Stimulated activated CD4-positive, alpha-beta T cell treated with anti-CD3 and anti-CD28 coated beads, TNF-alpha, amount 100 ng/mL, for 48 hours (primary cell): ENCODE data around the gene DDX1.

Source experiments
- DNase-seq, 3 donors: peaks; one replicate each; pipeline ENCODE4 v3.0.0-alpha.2; 2020; ENCODE audit warnings: low read depth in 3 of 3

The DDX1 gene

DNA sequence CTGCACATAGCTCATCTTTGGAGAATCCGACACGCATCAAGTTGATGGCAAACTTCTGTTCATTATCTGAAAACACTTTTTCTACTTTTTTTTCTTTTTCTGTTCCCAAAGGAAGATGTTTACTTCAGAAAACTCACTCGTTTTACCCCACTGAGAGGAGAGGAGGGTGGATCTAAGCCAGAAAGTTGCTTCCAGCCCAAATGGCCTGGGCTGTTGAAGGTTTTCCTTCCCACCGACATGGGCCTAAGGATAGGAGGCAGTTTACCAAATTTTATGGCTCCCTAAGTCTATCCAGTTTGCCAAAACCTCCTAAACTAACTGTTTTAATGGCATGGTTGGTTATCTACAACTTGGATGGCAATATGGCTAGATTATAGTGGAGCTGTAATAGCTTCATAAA is 70.4 kb downstream of the DDX1 start:
- no peak for DNase-seq

DNA sequence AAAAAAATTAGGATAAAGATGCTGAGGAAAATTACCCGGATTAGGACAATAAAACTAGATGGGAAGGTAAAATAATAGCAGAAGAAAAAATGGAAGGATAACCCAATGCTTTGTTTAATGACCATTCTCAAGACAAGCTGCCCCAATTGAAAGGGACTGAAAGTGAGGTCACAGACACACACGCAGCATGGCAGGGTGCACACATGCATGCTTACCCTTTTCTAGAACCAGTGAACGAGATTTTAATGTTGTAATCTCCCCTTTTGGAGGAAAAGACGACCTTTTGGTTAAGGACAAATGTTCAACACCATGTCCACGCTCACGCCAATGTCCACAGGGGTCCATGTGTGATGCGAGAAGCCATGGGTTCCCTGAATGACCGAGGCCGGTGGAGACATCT is 70.9 kb downstream of the DDX1 start:
- DNase-seq: no peak

DNA sequence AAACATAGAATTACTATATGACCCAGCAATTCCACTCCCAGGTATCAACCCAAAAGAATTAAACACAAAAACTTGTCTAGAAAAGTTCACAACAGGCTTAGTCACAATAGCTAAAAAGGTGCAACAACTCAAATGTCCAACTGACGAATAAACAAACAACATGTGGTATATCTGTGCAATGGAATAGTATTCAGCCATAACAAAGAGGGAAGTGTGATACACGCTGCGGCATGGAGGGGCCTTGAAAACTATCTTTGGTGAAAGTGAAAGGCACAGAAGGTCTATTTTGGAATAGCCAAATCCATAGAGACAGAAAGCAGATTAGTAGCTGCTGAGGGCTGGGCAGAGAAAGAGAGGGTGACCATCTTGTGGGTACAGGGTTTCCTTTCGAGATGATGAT is 72.1 kb downstream of the DDX1 start:
- no peak for DNase-seq

DNA sequence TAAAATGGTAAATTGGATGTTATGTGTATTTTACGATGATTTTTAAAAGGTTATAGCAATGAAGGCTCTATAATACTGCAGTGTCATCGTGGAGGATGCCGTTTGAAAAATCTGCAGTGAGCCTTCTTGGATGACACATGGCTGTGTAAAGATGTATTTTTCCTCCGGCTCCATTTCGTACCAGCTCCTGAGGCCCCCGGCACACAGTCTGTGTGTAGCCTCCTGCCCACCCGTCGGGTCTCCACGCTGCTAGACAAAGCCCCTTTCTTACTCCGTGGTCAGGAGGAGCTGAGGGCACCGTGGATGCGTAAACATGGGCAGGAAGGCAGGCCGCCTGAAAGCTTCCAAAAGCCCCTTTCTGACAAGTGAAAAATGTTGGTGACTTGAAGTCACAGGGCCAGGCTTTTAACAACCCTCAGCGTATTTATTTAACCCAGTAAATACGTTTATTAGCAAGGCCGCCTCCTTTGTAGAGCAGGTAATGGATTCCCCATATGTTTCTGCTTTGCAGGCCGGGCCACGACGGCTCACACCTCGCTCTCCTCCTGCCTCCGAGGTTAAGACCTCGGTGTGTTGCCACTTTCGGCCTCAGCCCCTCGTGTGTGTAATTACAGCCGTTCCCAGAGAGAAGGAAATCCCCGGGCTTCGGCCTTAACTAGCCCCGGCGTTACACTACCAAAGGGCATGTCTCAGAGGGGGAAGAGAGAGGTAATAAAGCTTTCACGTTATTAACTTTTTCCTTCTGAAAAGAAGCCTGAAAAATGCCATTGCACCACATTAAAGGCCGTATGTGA is 72.8 kb downstream of the DDX1 start:
- DNase-seq: no peak

DNA sequence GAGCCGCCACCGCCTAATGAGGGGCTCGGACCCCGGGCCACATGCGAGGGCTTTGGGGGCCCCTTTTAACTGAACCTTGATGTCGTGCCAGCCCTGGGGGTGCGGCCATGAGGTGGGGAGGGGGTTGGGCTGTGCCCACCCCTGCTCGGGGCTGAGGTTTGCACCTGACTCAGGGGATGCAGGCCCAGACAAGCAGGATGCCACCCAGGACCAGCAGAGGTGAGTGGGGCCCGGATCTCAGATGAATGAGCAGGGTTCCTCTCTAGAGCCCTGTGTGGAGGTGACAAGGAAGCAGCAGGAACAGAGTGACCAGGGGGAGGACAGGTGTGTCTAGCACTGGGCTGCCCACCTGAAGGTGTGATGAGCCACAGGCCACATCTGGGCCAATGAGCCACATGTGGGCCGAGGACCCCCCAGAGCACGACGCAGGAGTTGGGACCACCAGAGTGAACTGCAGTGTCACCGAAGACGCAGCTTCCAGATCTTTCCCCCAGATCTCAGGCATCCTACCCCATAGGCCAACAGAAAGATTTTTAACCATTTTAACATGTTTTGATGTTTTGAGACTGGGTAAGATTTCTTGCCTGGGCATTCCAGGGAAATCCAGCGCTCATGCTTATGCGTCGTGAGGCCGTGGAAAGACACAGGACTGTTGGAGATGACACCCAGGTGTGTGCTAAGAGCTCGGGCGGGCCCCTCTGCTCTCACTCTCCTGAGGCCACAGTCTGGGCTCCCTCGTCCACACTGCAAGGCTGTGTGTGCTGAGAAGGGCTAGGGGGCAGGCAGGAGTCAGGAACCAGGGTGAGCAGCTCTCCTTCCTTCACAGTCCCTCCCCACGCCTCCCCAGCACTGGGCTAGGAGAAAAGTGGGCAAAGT is 73.6 kb downstream of the DDX1 start:
- DNase-seq: no peak

DNA sequence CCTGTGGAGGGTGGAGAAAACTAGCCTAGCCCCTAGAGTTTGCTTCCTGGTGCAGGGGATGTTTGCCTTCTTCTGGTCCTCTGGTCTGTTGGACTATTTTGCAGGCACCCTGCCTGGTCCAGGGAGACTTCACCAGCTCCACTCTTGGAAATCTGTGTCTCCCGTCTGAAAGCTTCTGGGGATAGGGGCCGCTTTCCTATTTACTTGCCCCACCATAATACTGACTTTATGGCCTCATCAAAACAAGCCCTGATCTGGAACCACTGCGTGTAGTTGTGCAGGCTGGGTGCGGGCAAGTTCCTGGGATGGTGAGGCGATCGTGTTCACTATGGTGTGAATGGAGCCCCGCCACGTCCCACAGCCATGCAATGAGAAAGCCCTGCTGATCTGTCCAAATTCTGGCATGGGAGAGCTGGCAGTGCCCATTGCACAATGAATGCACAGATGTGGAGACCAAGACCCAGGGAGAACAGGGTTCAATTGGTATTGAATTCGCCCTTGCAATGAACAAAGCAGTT is 74.3 kb downstream of the DDX1 start:
- DNase-seq: no peak

DNA sequence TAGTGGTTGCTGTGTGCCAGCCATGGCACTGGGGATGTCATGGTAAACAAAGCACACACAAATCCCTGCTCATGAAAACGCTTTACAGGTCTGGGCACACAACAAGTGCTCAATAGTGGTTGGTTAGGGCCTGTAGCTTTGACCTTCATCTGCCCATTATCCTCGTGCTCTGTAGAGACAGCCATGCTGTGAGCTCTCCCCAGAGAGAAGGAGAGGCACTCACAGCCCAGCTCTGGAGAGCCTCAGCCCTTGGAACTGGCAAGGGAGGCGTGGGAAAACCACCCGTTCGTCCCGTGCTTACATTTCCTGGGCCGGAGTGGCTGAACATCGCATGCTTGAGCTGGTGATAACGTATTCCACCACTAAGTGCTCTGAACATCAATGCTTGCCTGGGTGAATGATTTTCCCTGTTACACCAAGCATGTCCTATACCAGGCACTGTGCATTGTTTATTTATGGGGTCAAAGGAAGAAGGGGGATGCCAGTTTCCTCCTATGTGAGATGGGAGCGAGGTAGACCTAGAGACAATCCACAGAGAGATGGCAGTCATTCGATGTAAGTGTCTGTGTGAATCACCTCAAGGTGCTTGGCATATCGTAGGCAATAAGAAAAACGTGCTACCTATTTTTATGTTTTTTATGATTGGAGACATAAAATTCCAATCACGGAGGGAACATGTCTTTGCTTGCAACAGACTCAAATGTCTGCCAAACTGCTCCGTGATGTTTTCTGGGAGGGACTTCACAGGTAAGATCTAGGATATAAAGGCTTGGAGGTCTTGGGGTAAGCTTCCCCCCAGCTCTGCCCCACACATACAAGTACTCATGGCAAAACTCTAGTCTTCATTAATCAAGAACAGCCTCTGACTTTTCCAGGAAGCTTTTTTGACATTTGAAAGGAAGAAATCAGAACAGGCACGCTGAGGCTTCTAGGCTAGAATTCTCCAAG is 75.5 kb downstream of the DDX1 start:
- DNase-seq: no peak

DNA sequence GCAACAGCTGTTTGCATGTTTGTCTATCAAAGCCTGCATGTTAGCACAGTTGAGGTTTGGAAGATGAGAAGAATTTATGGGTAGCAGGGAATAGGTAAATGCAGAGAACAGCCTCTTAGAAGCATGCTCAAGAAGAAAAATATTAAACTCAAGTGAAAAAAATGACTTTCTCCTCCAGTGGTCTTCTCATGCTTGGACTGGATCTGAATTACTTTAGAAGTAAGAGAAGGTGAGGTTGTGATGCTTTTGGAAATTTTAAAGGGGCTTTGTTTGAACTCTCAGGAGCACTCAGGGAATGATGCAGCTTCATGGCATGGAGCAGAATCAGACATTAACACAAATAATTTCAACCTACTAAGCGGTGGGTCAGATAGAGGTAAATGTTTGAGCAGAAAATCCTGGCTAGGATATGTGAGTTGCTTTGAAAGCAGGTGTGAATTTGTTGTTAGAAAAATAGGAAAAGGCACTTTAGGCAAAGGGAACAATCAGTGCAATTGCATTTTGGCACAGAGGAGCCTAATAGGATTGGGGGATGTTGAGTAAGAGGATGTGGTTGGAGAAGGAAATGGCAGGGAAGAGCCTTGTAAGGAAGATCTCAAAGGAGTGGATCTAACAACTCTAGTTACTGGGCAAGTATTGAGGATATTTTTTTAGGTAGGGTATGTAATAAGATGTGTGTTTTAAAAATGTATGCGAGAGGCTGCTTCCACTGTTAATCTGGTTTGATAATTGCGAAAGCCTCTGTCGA is 76.3 kb downstream of the DDX1 start:
- DNase-seq: no peak

DNA sequence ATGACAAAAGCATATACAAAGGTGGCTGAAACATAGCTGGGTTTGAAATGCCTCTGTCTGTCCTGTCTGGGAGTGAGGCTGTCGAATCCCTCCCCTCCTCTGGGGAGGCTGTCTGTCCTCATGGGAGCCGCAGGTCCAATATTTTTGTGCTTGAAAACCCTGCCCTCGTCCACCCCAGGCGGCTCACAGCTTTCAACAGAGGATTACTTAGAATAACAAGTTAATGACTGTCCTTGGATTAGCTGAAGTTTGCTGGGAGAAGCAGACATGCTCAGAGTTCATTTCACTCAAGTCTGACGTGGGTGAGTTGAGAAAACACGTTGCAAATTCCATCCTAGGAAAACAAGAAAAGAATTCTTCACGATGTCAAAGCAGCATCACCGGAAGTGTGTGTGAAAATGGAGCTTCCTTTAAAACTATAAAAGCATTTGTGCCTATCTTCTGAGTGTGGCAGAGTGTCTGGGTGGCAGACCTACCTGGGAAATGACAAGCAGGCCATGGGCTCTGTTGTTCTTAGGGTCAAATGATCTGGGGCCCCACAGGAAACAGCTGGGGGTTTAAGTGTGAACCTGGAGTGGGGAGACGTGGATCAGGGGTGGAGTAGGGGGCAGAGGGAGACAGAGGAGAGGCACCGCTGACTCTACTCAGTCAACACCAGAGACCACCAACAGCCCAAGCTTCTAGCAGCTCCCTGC is 77.1 kb downstream of the DDX1 start:
- no peak for DNase-seq

DNA sequence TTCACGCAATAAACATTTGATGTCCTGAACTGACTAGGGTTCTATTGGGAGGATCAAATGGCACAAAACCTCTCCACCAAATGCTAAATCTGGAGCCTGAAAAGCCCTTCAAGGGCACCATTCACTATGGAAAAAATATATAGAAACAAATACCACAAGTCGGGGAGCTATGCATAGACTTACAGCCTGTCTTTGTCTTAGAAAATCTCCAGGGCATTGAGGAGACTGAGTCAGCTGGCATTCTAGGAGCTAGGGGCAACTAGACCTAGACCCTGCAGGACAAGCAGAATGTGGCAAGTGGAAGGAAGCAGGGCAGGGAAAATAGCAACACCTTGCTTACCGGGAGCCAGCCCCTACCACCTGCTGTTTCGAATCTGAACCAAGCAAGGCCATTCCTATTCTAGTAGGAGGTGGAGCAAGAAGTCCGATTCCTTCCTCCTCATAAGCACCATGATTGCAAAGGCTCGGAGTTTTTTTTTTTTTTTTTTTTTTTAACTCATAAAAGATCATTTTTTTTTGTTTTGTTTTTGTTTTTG is 77.8 kb downstream of the DDX1 start:
- no peak for DNase-seq

DNA sequence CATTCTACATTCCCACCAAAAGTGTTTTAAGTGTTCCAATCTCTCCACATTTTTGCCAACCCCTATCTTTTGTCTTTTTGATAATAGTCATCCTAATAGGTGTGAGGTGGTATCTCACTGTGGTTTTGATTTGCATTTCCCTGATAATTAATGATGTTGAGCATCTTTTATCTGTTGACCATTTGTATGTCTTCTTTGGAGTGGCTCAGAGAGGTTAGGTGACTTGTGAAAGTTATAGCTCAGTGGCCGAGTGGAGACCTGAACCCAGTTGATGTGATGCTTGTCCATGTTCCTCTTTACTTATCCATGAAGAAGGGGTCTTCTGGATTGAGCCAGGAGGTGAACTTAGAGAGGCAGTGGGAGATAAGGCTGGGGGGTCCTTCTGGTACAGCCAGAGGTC is 78.8 kb downstream of the DDX1 start:
- DNase-seq: no peak

DNA sequence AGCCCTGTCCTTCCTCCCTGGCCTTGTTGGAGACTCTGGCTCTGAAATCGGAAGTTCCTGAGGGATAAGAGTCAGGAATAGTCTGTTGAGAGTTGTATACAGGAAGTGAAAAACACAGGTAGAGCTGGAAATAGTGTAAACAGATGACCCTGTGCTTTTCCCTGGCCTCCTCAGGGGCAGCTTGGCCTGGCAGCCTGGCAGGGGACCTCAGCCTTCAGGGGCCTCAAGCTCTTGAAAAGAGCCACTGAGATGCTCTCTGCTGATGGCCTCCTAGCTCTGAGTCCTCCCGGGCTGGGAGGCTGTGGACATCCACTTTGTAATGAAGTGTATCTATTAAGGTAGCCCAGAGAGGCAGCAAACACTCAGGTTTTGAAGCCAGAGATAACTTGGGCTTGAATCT is 79.3 kb downstream of the DDX1 start:
- DNase-seq: no peak

DNA sequence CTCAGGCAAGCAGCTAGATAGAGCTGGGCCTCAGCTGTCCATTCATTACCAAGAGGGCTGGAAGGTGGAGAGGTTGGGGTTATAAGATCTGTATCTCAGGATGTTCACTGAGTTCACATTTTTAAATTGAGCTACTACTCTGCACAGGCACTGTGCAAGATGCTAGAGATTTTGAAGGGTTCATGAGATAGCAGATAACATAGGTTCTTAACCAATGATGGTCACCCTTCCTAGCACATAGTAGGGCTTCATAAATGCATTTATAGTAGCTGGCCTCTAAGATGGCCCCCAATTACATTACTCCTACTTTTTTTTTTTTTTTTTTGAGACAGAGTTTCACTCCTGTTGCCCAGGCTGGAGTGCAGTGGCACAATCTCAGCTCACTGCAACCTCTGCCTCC is 79.7 kb downstream of the DDX1 start:
- no peak for DNase-seq

DNA sequence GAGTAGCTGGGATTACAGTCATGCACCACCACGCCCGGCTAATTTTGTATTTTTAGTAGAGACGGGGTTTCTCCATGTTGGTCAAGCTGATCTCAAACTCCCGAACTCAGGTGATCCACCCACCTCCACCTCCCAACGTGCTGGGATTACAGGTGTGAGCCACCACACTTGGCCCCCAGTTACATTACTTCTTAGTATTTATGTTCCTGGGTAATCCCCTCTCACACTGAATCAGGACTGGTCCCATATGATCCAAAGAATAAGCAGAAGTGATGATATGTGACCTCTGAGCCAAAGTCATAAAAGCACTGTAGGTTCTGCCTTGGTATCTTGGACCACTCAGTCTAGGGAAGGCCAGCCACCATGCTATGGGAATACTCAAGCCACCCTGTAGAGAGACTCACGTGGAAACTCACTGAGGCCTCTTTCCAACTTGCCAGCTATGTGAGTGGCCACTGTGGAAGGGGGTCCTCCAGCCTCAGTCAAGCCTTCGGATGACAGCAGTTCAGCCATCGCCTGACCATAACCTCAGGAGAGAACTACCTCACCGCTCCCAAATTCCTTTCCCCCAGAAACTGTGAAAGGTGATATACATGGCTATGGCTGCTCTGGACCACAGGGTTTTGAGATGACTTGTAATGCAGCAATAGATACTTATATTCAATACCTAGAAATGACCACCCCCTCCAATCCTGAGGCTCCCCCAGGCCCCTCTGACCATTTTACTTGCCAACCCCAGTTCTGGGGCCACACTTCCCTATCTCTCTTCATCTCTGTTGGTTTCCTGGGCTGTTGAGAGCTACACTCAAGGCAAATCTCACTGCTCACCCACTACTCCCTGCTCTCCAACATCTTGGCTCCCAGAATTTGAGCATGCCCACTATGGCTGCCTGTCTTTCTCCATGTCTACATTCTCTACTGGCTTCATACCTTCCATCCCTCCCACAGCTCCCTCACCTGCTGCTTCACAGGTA is 80.5 kb downstream of the DDX1 start:
- no peak for DNase-seq

DNA sequence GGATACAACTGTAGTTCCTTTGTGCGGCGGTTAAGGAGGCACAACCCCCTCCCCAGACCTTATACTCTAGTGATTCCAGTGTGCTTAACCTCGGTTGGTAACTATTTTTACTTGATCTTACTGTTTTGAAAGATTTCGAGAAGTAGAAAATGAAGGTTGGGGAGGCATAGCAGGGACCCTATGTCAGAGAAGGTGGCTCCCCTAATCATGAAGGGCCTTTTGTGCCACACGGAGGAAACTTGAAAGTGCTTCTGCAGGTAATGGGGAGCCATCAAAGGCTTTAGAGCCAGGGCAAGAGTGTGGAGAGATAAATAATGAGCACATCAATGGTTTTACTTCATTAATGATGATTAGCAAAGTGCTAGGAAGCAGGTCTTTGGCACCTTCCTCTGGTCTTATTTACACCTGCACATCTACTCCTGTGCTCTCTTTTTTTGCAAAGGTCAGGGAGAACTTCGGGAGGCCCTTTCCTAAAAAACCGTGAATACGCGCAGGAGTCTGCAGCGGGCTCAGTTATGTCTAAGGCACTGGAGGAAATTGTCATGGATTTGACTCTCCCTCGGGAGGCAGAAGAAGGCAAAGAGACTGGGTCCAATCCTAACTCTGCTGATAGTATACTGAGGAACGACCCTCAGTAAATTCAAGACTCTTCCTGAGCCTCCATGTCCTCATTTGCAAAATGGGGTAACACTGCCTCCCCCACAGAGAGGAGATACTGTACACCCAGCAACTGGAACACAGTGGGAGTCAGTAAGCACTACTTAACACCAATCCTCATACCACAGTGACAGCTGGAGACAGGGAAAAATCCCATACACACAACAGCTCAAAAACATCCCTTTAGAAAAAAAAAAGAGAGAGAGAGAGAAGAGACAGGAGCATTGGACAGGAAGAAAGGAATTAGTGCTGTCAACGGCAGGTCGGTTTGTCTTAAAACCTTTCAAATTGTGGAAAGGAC is 81.6 kb downstream of the DDX1 start:
- DNase-seq: no peak

DNA sequence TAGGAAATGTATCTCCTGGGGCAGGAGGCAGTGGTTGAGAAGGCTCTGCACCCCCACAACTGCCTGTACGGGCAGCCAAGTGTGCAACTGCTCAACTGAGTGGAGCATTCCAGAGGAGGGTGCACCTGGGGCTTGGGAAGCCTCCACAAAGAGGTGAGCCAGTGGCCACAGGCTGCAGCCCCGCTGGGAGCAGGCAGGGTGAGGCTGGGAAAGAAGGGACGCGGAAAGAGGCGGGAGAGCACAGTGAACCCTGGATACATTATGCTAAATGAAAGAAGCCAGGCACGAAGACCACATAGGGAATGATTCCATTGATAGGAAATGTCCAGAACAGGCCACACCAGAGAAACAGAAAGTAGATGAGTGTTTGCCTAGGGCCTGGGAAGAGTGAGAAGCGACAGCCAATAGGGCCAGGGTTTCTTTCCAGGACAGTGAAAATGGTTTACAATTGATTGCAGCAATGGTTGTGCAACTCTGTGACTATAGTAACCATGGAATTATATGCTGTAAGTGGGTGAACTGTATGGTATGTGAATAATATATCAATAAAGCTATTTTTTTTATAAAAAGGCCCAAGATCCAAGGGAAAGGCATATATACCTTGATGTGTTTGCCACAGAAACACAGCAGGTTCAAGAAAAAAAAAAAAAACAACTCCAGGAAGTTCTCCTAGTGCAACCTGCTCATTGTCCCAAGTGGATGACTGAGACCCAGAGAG is 82.4 kb downstream of the DDX1 start:
- no peak for DNase-seq
